ENCODE data around the gene HMCN2.
A peak's percentile ranks its signal among the peaks of the same experiment; 100 is the strongest.

HMCN2 gene

GRCh38 chr9:130448771-130449603 lies 183.4 kb downstream of the HMCN2 start:
- DNase-seq (ENCODE audit: low read depth in 2 of 2): no peak

- DNase-seq (ENCODE audit: low read depth in 2 of 2): no peak
These were observed 184.9 kb downstream of the HMCN2 start for GRCh38 chr9:130450344-130451003.

GRCh38 chr9:130451004-130451390 lies 185.4 kb downstream of the HMCN2 start:
- DNase-seq (ENCODE audit: low read depth in 2 of 2): no peak

GRCh38 chr9:130451509-130452388 lies 186.2 kb downstream of the HMCN2 start:
- peak in 1 of 2 donors; percentile 27 for DNase-seq (ENCODE audit: low read depth in 2 of 2)

GRCh38 chr9:130452835-130453234 lies 187.3 kb downstream of the HMCN2 start:
- DNase-seq (ENCODE audit: low read depth in 2 of 2): no peak

GRCh38 chr9:130453487-130453886 lies 187.9 kb downstream of the HMCN2 start:
- DNase-seq (ENCODE audit: low read depth in 2 of 2): no peak

GRCh38 chr9:130454096-130454811 lies 188.7 kb downstream of the HMCN2 start:
- no peak for DNase-seq (ENCODE audit: low read depth in 2 of 2)

- no peak for DNase-seq (ENCODE audit: low read depth in 2 of 2)
These were observed 189.3 kb downstream of the HMCN2 start for GRCh38 chr9:130454812-130455325.

- DNase-seq (ENCODE audit: low read depth in 2 of 2): no peak
These were observed 192.7 kb downstream of the HMCN2 start for GRCh38 chr9:130458027-130458803.

GRCh38 chr9:130458804-130459067 lies 193.2 kb downstream of the HMCN2 start:
- DNase-seq (ENCODE audit: low read depth in 2 of 2): no peak

- DNase-seq (ENCODE audit: low read depth in 2 of 2): no peak
These were observed 193.6 kb downstream of the HMCN2 start for GRCh38 chr9:130459151-130459550.

GRCh38 chr9:130459941-130460669 lies 194.5 kb downstream of the HMCN2 start:
- DNase-seq (ENCODE audit: low read depth in 2 of 2): no peak

GRCh38 chr9:130461218-130461630 lies 195.7 kb downstream of the HMCN2 start:
- peak; percentile 58 to 79 for DNase-seq (ENCODE audit: low read depth in 2 of 2)

- DNase-seq (ENCODE audit: low read depth in 2 of 2): no peak
These were observed 196.2 kb downstream of the HMCN2 start for GRCh38 chr9:130461731-130462130.

GRCh38 chr9:130462685-130463540 lies 197.4 kb downstream of the HMCN2 start:
- DNase-seq (ENCODE audit: low read depth in 2 of 2): no peak

GRCh38 chr9:130463763-130464745 lies 198.5 kb downstream of the HMCN2 start:
- no peak for DNase-seq (ENCODE audit: low read depth in 2 of 2)

- DNase-seq (ENCODE audit: low read depth in 2 of 2): no peak
These were observed 200.0 kb downstream of the HMCN2 start for GRCh38 chr9:130465383-130466096.

Data from stimulated activated CD4-positive, alpha-beta T cell treated with anti-CD3 and anti-CD28 coated beads, Interleukin-4, amount 100 ng/mL, for 48 hours (primary cell).